ENCODE data around the gene ST6GALNAC4. TPM values are rescaled to one million over a fixed set of nuclear protein-coding genes. Genes with fewer than 3 reads are reported as not detected.
A peak's percentile ranks its signal among the peaks of the same experiment; 100 is the strongest.

Gene ST6GALNAC4
- polyA plus RNA-seq, 1 donor (not counting 4 experiments of a cell fraction or from before 2014, with no cell fraction given) = 5.8 TPM

GRCh38 chr9:127873886-127874285, 43.0 kb downstream of the ST6GALNAC4 start:
- Histone ChIP-seq H3K4me3 (ENCODE audit: control insufficient read depth in 2 of 3, extremely low read depth in 1 of 3, insufficient read depth in 2 of 3, low read depth in 1 of 3, low read length in 3 of 3) (no peak overlapping the region), H3K4me1 (ENCODE audit: control insufficient read depth, extremely low read depth, insufficient read depth, low read length) (peaks cover 24% of the 10 kb centered on the region), H3K79me2 (ENCODE audit: control insufficient read depth, insufficient read depth, low read length) (peaks cover 2% of the 10 kb centered on the region), H3K27ac (ENCODE audit: control insufficient read depth, insufficient read depth, low read length) (no peak overlapping the region), H3K27me3 (ENCODE audit: control insufficient read depth, extremely low read depth, insufficient read depth, low read length) (no peaks in the 10 kb centered on the region), H3K9me3 (ENCODE audit: control insufficient read depth, low read depth, low read length) (no peaks in the 10 kb centered on the region), H3K4me2 (ENCODE audit: control insufficient read depth, extremely low read depth, insufficient read depth, low read depth, low read length) (peak overlapping the region; percentile 22), H2AFZ (ENCODE audit: control insufficient read depth, low read length) (no peak overlapping the region), H3K36me3 (ENCODE audit: control insufficient read depth in 2 of 2, extremely low read depth in 1 of 2, insufficient read depth in 2 of 2, low read length in 2 of 2) (peaks cover 0 to 7% of the 10 kb centered on the region in 2 experiments), H3K9ac (ENCODE audit: control insufficient read depth, extremely low read depth, insufficient read depth, low read length) (peak overlapping the region; percentile 38), H3K9me1 (ENCODE audit: control insufficient read depth, extremely low read depth, insufficient read depth, low read length) (no peaks in the 10 kb centered on the region), H4K20me1 (ENCODE audit: control insufficient read depth, extremely low read depth, insufficient read depth, low read length) (peaks cover 2% of the 10 kb centered on the region)
- DNase-seq (ENCODE audit: low read depth, low spot score) (no peak), FAIRE-seq (no peak)
- dilution Hi-C loops (cut with MboI; ENCODE audit: extremely low pct_ligation_motif_present, low sequenced_read_pairs) = no loop called here
- TF ChIP-seq CTCF (optimal IDR thresholded peaks at IDR 0.05 in 1 of 3, IDR thresholded peaks at IDR 0.05 in 1 of 3, conservative IDR thresholded peaks at IDR 0.05 in 1 of 3; ENCODE audit: extremely low read depth in 1 of 3, insufficient read depth in 2 of 3, low read length in 3 of 3) = no peak
- no peak for TF ChIP-seq EZH2 (IDR thresholded peaks at IDR 0.05; ENCODE audit: low read length)

- H3K4me3 ChIP-seq (ENCODE audit: control insufficient read depth in 2 of 3, extremely low read depth in 1 of 3, insufficient read depth in 2 of 3, low read depth in 1 of 3, low read length in 3 of 3) = no peak overlapping the region
- H4K20me1 ChIP-seq (ENCODE audit: control insufficient read depth, extremely low read depth, insufficient read depth, low read length) = peaks cover 2% of the 10 kb centered on the region
- peaks cover 2% of the 10 kb centered on the region for H3K79me2 ChIP-seq (ENCODE audit: control insufficient read depth, insufficient read depth, low read length)
- no peak overlapping the region for H3K4me2 ChIP-seq (ENCODE audit: control insufficient read depth, extremely low read depth, insufficient read depth, low read depth, low read length)
- no peaks in the 10 kb centered on the region for H3K27me3 ChIP-seq (ENCODE audit: control insufficient read depth, extremely low read depth, insufficient read depth, low read length)
- no peak overlapping the region for H3K9ac ChIP-seq (ENCODE audit: control insufficient read depth, extremely low read depth, insufficient read depth, low read length)
- no peak for FAIRE-seq
- DNase-seq (ENCODE audit: low read depth, low spot score) = no peak
- H3K9me3 ChIP-seq (ENCODE audit: control insufficient read depth, low read depth, low read length) = no peaks in the 10 kb centered on the region
- H3K36me3 ChIP-seq (ENCODE audit: control insufficient read depth in 2 of 2, extremely low read depth in 1 of 2, insufficient read depth in 2 of 2, low read length in 2 of 2) = peaks cover under 1 to 7% of the 10 kb centered on the region in 2 experiments
- H3K4me1 ChIP-seq (ENCODE audit: control insufficient read depth, extremely low read depth, insufficient read depth, low read length) = peaks cover 24% of the 10 kb centered on the region
- H3K9me1 ChIP-seq (ENCODE audit: control insufficient read depth, extremely low read depth, insufficient read depth, low read length) = no peaks in the 10 kb centered on the region
- dilution Hi-C loops (cut with MboI; ENCODE audit: extremely low pct_ligation_motif_present, low sequenced_read_pairs) = no loop called here
- no peak overlapping the region for H3K27ac ChIP-seq (ENCODE audit: control insufficient read depth, insufficient read depth, low read length)
- no peak overlapping the region for H2AFZ ChIP-seq (ENCODE audit: control insufficient read depth, low read length)
- TF ChIP-seq CTCF (optimal IDR thresholded peaks at IDR 0.05 in 1 of 3, IDR thresholded peaks at IDR 0.05 in 1 of 3, conservative IDR thresholded peaks at IDR 0.05 in 1 of 3; ENCODE audit: extremely low read depth in 1 of 3, insufficient read depth in 2 of 3, low read length in 3 of 3) = no peak
- TF ChIP-seq EZH2 (IDR thresholded peaks at IDR 0.05; ENCODE audit: low read length) = no peak
Observed at GRCh38 chr9:127873223-127873691, 43.6 kb downstream of the ST6GALNAC4 start.
